ENCODE measurements around the gene EIF5A2. TPM values are rescaled to one million over a fixed set of nuclear protein-coding genes. Genes with fewer than 3 reads are reported as not detected.
"Not testable (repeated sequence)": the region's sequence is repeated elsewhere in the genome, so short reads cannot be mapped to it uniquely, and the experiment has no call there.

EIF5A2 gene
- total RNA-seq, 1 donor from 2014 or later = 15.1 TPM

GRCh38 chr3:170896781-170897180, 11.7 kb downstream of the EIF5A2 start:
- no peak for DNase-seq (ENCODE audit: low read depth)

DNA sequence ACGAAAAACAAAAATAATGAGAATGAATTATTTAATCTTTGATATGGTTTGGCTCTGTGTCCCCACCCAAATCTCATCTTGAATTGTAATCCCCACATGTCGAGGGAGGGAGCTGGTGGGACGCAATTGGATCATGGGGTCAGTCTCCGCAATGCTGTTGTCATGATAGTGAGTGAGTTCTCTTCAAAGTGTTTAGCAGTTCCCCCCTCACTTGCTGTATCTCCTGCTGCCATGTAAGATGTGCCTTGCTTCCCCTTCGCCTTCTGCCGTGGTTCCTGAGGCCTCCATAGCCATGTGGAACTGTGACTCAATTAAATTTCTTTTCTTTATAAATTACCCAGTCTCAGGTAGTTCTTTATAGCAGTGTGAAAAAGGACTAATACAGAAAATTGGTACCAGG, 12.1 kb downstream of the EIF5A2 start:
- DNase-seq (ENCODE audit: low read depth) = not testable (repeated sequence)

- DNase-seq (ENCODE audit: low read depth) = no peak
Measured at GRCh38 chr3:170893895-170894294, 14.5 kb downstream of the EIF5A2 start.

- no peak for DNase-seq (ENCODE audit: low read depth)
Measured at GRCh38 chr3:170889630-170890029, 18.8 kb downstream of the EIF5A2 start.

GRCh38 chr3:170889132-170889531, 19.3 kb downstream of the EIF5A2 start:
- DNase-seq (ENCODE audit: low read depth) = no peak

DNA sequence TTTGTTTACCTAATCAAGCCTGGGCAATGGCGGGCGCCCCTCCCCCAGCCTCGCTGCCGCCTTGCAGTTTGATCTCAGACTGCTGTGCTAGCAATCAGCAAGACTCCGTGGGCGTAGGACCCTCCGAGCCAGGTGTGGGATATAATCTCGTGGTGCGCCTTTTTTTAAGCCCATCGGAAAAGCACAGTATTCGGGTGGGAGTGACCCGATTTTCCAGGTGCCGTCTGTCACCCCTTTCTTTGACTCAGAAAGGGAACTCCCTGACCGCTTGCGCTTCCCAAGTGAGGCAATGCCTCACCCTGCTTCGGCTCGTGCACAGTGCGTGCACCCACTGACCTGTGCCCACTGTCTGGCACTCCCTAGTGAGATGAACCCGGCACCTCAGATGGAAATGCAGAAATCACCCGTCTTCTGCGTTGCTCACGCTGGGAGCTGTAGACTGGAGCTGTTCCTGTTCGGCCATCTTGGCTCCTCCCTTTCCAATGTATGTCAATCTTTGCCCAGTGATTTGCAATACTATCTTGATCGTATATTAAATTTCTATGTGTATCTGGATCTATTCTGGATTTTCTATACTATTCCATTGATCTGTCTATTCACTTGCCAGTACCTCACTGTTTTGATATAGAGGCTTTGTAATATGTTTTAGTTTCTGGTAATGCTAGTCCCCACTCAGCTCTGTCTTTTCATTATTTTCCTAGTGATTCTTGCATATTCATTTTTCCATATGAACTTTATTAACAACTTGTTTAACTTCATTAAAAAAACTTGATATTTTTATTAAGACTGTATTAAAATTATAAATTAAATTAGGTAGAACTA, 24.1 kb downstream of the EIF5A2 start:
- DNase-seq (ENCODE audit: low read depth) = not testable (repeated sequence)

DNA sequence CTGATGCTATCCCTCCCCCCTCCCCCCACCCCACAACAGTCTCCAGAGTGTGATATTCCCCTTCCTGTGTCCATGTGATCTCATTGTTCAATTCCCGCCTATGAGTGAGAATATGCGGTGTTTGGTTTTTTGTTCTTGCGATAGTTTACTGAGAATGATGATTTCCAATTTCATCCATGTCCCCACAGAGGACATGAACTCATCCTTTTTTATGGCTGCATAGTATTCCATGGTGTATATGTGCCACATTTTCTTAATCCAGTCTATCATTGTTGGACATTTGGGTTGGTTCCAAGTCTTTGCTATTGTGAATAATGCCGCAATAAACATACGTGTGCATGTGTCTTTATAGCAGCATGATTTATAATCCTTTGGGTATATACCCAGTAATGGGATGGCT, 29.7 kb downstream of the EIF5A2 start:
- not testable (repeated sequence) for DNase-seq (ENCODE audit: low read depth)

- not testable (repeated sequence) for DNase-seq (ENCODE audit: low read depth)
Measured at GRCh38 chr3:170877311-170877710, 31.1 kb downstream of the EIF5A2 start.

GRCh38 chr3:170876537-170876936, 31.9 kb downstream of the EIF5A2 start:
- no peak for DNase-seq (ENCODE audit: low read depth)

GRCh38 chr3:170869645-170870593, 38.5 kb downstream of the EIF5A2 start, which contains the start of gene RPL22L1:
Gene RPL22L1, minus strand, starts transcription at chr3:170870195. Its CDS starts 28 bp downstream, at chr3:170870167.
- DNase-seq (ENCODE audit: low read depth) = peak; percentile 89

DNA sequence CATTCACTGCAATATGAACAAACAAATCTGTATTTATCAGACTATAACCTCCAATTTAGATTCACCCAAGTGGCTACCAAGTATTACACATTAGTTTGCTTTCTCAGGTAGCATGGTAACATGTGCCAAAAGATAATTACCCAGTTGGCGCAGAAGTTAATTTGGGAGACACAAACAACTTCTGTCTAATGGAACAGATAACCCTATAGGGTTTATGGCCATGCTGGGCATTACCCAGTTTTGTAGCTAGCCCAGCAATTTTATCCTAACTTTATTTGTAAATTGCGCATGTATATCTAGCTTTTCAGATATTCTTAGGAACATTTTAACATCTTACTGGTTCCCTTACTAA, 39.2 kb downstream of the EIF5A2 start:
- DNase-seq (ENCODE audit: low read depth) = no peak

GRCh38 chr3:170868577-170869238, 39.7 kb downstream of the EIF5A2 start:
- no peak for DNase-seq (ENCODE audit: low read depth)

DNA sequence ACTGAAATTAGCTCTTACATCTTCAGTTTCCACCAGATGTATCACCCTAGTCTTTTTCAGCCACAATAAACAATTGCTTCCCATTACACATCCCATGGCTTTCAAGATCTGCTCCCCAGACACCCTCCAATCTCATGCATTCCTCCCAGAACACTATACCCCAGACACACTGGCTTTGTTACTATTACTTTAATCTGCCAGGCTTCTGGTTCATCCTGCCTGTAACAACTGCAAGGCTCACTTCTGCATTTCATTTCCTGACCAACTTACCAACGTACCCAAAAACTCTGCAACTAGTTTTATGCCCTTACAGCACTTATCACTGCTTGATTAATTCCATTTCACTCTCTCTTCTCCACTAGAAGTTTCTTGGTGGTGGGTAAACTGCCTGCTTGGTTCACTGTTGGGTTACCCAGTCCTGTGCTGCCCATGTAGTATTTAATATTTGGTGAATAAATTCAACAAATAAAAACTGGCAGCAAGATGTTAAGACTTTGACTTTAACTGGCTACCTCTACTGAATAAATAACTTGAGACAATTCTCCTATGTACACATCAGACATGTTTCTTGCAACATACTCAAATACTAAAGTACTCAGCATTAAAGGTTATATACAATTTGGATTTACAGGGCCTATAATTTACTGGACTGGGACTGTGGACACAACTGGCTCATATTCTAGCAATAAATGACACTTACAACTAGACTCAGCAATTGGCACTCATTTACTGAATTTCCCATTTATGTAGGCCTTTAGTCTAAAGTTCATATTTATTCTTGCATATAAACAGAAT, 41.1 kb downstream of the EIF5A2 start:
- DNase-seq (ENCODE audit: low read depth) = no peak

DNA sequence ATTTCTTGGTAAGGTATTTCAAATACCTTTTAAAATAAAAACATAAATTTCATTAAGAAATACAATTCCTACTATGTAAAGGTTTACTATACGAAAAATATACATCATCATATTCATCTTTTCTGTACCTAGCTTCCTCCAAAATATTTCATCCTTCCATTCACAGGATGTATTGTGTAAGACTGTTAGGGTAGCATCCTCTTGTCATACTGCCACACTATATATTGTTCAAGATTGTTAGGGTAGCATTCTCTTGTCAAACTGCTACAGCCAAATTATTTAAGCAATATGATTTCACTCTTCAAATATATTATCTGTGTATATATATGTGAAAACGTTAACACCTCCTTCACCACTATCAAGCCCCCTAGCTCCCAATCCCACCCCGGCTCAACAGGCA, 41.9 kb downstream of the EIF5A2 start:
- no peak for DNase-seq (ENCODE audit: low read depth)

- DNase-seq (ENCODE audit: low read depth) = no peak
Measured at GRCh38 chr3:170865209-170866094, 43.0 kb downstream of the EIF5A2 start.

- DNase-seq (ENCODE audit: low read depth) = no peak
Measured at GRCh38 chr3:170864525-170865208, 43.8 kb downstream of the EIF5A2 start.

GRCh38 chr3:170863816-170864215, 44.6 kb downstream of the EIF5A2 start:
- DNase-seq (ENCODE audit: low read depth) = no peak

DNA sequence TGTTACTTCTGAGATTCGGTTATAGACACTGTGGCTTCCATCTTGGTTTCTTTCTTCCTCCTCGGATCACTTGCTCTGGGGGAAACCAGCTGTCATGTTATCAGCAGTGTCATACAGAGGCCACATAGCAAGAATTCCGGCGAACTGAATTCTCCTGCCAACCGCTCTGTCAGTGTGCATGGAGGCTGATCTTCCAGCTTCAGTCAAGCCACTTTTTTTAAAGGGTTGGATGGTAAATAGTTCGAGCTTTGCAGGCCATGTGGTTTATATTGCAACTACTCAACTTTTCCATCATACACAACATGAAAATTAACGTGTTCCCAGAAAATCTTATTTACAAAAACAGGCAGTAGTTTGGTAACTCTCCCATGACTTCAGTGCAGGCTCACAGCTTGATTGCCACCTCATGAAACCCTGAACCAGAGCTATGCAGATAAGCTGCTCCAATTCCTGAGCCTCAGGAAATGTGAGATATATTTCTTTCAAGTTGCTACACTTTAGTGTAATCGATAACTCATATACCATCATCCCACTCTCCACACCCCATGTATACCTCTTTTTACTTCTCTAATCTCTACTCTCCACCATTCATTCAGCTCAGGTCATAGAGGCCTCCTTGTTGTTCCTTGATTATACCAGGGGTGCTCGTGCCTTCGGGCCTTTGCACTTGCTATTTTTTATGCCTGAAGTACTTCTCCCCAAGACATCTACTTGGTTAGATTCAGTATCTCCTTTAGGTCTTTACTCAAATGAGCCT, 45.6 kb downstream of the EIF5A2 start:
- DNase-seq (ENCODE audit: low read depth) = no peak

- DNase-seq (ENCODE audit: low read depth) = no peak
Measured at GRCh38 chr3:170858599-170858998, 49.8 kb downstream of the EIF5A2 start.
